Uterine smooth muscle cell (primary cell): ENCODE data around the gene U2AF1L4. TPM values are rescaled to one million over a fixed set of nuclear protein-coding genes. Genes with fewer than 3 reads are reported as not detected.

Experiments used
- total RNA-seq: library from RNA; depleted of rRNA; stranded (reverse); fragments of >200 nt; gene quantifications from 2 replicates; pipeline ENCODE4 v1.2.3, GENCODE V29; 2014

The U2AF1L4 gene, protein sequence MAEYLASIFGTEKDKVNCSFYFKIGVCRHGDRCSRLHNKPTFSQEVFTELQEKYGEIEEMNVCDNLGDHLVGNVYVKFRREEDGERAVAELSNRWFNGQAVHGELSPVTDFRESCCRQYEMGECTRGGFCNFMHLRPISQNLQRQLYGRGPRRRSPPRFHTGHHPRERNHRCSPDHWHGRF
- 6.1 and 8.9 TPM in 2 replicates for total RNA-seq

DNA sequence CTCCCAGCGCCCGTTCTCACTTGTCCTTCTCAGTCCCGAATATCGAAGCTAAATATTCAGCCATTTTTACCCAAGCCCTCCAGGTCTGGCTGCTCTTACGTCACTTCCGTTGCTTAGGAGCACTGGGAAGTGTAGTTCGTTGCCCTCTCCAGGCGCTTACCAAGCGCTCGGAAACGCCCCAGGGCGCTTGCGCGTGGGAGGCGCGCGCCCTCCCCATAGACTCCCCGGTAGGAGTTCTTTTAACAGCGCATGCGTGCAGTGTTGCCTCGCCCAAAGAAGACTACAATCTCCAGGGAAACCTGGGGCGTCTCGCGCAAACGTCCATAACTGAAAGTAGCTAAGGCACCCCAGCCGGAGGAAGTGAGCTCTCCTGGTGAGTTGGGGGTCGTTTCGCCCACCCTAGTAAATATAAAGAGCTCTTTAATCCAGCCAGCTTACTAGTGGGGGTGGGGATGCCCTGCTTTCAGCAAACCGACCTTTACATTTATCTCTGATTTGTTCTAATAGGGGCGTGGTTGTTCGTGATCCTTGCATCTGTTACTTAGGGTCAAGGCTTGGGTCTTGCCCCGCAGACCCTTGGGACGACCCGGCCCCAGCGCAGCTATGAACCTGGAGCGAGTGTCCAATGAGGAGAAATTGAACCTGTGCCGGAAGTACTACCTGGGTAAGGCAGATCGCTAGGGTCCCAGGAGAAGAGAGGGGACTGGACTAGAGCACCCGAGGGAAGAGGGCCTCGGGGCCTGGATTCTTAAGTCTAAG is at the start of gene U2AF1L4, which contains the start of gene PSENEN:
TSS of gene U2AF1L4 (minus strand) at position 91 of the 759 bp plus-strand sequence. CDS start at position 64, 27 bp downstream.
TSS of gene PSENEN (plus strand) at position 324 of the 759 bp plus-strand sequence. CDS start at position 604, 280 bp downstream.

DNA sequence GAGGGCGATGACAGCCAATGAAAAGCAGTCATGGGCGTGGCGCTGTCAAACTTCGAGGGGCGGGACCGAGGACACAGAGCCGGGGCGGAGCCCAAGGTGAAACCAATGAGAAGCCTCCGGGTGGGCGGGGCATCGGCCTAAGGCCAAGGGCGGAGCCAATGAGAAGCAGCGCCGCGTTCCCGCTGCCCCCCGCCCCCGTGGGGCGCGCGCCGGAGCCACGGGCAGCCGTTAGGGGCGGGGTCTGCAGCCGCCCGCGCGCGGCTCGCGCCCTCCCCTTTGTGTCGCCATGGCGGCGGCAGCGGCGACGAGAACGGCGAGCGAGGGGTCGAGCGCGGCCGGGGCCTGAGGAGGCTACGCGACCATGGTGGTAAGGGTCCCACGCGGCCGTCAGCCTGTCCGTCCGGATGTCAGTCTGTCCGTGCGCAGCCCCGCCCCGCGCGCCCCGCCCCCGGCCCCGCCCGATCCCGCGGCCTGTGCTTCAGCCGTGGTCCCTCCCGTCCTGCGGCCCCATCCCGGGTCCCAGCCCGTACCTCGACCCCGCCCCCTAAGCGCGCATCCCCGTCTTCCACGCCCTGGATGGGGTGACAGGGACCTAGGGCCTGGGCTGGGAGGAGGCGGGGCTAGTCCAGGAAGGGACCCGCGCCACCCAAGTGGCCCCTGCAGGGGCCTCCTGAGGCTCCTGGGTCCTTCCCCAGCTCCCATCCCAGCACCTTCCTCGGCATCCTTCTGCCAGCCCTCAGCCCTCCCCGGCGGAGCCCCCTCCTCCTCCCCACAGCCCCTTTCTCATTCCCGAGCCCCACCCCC is 30.3 kb upstream of the U2AF1L4 start, which contains the start of gene ARHGAP33:
TSS of gene ARHGAP33 (plus strand) at position 267 of the 804 bp plus-strand sequence. CDS start at position 362, 95 bp downstream.

GRCh38 chr19:35757749-35758608 is 12.8 kb upstream of the U2AF1L4 start, which contains the start of gene PROSER3:
TSS of gene PROSER3 (plus strand) at chr19:35758176. CDS start at chr19:35758216, 40 bp downstream.

DNA sequence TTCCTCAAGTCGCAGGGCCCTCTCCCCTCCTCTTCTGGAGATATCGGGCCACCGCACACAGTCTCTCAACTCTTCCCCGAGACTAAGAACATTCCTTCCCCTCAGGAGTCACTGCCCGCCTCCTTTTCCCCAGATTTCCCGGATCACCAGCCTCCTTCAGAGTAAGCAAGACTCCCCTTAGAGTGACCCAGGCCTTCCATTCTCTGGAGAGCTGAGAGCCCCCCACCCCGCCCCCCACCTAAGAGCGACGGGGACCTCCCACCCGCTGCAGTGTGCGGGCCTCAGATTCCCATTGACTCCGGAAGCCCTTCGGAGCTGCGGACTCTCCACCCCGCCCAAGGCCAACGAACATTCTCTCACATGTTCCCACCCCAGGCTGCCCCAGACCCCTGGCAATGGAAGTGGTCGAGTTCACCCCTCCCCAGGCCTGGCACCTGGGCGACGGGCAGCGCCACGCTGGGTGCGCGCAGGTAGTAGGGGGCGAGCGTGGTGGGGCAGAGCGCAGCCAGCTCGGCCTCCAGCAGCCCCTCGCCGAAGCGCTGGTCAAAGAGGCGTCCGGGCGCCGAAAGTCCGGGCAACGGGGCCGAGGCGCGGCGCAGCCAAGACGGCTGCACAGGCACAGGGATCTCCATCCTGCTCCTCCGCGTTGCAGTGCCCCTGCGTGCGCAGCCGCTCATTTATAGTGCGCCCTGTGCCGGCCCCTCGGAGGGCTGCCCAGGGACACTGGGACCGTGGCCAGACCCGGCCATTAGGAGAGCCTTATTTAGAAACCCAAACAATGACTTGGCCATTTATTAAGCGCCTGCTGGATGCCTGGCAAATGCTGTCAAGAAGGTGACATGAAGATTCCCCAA is 11.4 kb upstream of the U2AF1L4 start, which contains the start of gene HSPB6:
TSS of gene HSPB6 (minus strand) at position 653 of the 854 bp plus-strand sequence. CDS start at position 632, 21 bp downstream.

GRCh38 chr19:35748106-35749020 is 3.1 kb upstream of the U2AF1L4 start, which contains the start of gene LIN37:
TSS of gene LIN37 (plus strand) at chr19:35748576. CDS start at chr19:35748725, 149 bp downstream.

DNA sequence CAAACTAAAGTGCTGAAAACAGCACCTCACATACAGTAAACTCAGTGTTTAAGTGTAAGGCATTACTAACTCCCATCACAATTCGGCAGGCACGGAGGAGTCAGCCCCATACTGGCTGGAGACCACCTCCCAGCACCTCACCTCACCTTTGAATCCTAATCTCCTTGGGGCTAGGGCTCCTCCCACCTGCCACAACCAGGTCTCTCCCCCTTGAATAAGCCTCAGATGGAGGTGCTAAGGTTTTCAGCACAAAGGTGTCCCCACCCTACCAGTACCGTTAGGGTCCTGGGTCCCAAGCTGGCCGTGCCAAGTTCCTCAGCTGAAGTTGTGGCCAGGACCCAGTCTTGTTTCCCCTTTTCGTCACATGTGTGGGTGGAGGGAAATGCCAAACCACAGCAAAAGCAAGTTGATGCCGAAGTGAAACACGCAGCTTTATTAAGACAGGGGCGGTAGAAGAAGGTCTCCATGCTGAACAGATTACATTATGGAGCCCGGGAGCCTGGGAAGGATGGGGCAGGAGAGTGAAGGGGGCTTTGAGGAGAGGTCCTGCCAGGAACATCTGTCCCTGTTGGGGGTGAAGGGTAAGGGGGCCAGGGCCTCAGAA is 3.0 kb downstream of the U2AF1L4 start, which contains the start of gene IGFLR1:
TSS of gene IGFLR1 (minus strand) at position 332 of the 604 bp plus-strand sequence. CDS start 1,272 bp downstream, outside the sequence.

GRCh38 chr19:35717665-35718344 is 27.4 kb downstream of the U2AF1L4 start, which contains the start of gene KMT2B:
TSS of gene KMT2B (plus strand) at chr19:35718003. CDS start at chr19:35718019, 16 bp downstream.

DNA sequence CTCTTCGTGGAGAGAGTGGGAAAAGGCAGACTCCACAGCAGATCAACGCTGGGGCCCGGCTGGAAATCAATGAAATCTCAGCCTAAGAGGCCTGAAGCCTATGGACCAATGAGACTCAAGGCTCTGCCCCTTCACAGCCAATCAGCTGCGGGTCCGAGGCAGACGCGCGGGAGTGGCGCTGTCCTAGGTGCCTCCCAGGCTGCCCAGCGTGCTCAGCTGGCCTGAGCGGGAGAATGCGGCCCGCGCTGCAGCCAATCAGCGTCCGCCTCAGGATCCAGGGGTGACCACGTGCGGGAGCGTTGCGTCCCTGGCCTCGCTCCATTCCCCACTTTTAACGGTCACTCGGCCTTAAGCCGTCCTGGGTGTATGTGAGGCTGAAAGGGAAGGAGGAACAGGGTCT is 41.0 kb downstream of the U2AF1L4 start, which contains the start of gene ZBTB32:
TSS of gene ZBTB32 (plus strand) at position 341 of the 400 bp plus-strand sequence. CDS start 10,069 bp downstream, outside the sequence.

Other genes with a start within 250 kb of the U2AF1L4 start
- gene DMKN, start 231.8 kb downstream of the U2AF1L4 start, total RNA-seq = 14.1 and 21.9 TPM in 2 replicates
- 1.7 and 4.5 TPM in 2 replicates for gene SBSN, start 217.1 kb downstream of the U2AF1L4 start, total RNA-seq
- gene GAPDHS, start 212.0 kb downstream of the U2AF1L4 start, total RNA-seq = not detected in 2 replicates
- gene TMEM147, start 199.8 kb downstream of the U2AF1L4 start, total RNA-seq = 80.7 and 104 TPM in 2 replicates
- gene ATP4A, start 181.8 kb downstream of the U2AF1L4 start, total RNA-seq = not detected in 2 replicates
- gene PMIS2, start 159.2 kb downstream of the U2AF1L4 start, total RNA-seq = not detected in 2 replicates
- gene HAUS5, start 132.7 kb downstream of the U2AF1L4 start, total RNA-seq = 9.4 and 16.6 TPM in 2 replicates
- 41.0 and 49.0 TPM in 2 replicates for gene RBM42, start 116.4 kb downstream of the U2AF1L4 start, total RNA-seq
- 0.11 and 0.50 TPM in 2 replicates for gene ETV2, start 103.7 kb downstream of the U2AF1L4 start, total RNA-seq
- gene COX6B1, start 97.1 kb downstream of the U2AF1L4 start, total RNA-seq = 324 and 362 TPM in 2 replicates
- gene UPK1A, start 78.9 kb downstream of the U2AF1L4 start, total RNA-seq = not detected in 2 replicates
- gene ZBTB32, start 40.9 kb downstream of the U2AF1L4 start, total RNA-seq = not detected in 2 replicates
- 7.5 TPM in 2 replicates for gene KMT2B, start 27.4 kb downstream of the U2AF1L4 start, total RNA-seq
- 0.62 and 0.66 TPM in 2 replicates for gene IGFLR1, start 3.0 kb downstream of the U2AF1L4 start, total RNA-seq
- gene PSENEN, start 233 bp upstream of the U2AF1L4 start, total RNA-seq = 8.6 and 12.1 TPM in 2 replicates
- gene LIN37, start 3.2 kb upstream of the U2AF1L4 start, total RNA-seq = 12.2 and 16.5 TPM in 2 replicates
- gene HSPB6, start 11.6 kb upstream of the U2AF1L4 start, total RNA-seq = 49.6 and 161 TPM in 2 replicates
- 6.1 and 7.9 TPM in 2 replicates for gene PROSER3, start 12.8 kb upstream of the U2AF1L4 start, total RNA-seq
- gene ARHGAP33, start 30.1 kb upstream of the U2AF1L4 start, total RNA-seq = 6.2 and 11.7 TPM in 2 replicates
- gene PRODH2, start 67.4 kb upstream of the U2AF1L4 start, total RNA-seq = not detected in 2 replicates
- under 0.01 TPM in 1 of 2 replicates, not detected in the other for gene NPHS1, start 107.1 kb upstream of the U2AF1L4 start, total RNA-seq
- not detected in 2 replicates for gene KIRREL2, start 111.5 kb upstream of the U2AF1L4 start, total RNA-seq
- gene APLP1, start 123.2 kb upstream of the U2AF1L4 start, total RNA-seq = 3.5 and 6.7 TPM in 2 replicates
- gene NFKBID, start 155.1 kb upstream of the U2AF1L4 start, total RNA-seq = 5.6 and 9.9 TPM in 2 replicates
- 0.22 and 1.5 TPM in 2 replicates for gene HCST, start 157.1 kb upstream of the U2AF1L4 start, total RNA-seq
- gene TYROBP, start 162.9 kb upstream of the U2AF1L4 start, total RNA-seq = not detected in 2 replicates
- 1.7 and 2.4 TPM in 2 replicates for gene LRFN3, start 191.0 kb upstream of the U2AF1L4 start, total RNA-seq
- 9.6 and 11.1 TPM in 2 replicates for gene SDHAF1, start 249.8 kb upstream of the U2AF1L4 start, total RNA-seq